Measurements from ENCODE around the gene ANKLE1.

Gene ANKLE1, protein sequence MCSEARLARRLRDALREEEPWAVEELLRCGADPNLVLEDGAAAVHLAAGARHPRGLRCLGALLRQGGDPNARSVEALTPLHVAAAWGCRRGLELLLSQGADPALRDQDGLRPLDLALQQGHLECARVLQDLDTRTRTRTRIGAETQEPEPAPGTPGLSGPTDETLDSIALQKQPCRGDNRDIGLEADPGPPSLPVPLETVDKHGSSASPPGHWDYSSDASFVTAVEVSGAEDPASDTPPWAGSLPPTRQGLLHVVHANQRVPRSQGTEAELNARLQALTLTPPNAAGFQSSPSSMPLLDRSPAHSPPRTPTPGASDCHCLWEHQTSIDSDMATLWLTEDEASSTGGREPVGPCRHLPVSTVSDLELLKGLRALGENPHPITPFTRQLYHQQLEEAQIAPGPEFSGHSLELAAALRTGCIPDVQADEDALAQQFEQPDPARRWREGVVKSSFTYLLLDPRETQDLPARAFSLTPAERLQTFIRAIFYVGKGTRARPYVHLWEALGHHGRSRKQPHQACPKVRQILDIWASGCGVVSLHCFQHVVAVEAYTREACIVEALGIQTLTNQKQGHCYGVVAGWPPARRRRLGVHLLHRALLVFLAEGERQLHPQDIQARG

GRCh38 chr19:17281391-17282304 lies at the start of gene ANKLE1:
TSS of gene ANKLE1 (plus strand) at chr19:17281901. CDS start at chr19:17281921, 20 bp downstream.
- DNase-seq: no peak

DNA sequence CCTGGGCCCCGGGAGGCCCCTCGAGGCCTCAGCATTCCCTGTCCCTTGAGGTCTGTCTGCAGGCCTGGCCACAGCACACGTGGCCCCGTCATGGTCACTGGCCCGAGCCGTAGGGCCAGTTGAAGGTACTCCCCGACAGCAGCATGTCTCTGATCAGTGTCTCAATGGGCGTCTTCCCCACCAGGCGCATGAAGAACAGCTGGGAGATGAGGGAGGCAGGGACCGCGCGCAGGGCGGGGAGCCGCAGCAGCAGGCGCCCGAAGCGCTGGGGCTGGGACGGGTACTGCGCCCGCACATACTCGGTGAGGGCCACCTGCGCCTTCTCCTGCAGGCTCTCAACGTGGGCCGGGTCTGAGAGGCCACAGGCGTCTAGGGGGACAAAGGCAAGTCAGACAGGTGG lies 49.4 kb upstream of the ANKLE1 start:
- no peak for DNase-seq

- peak; percentile 35 for DNase-seq
Measured at GRCh38 chr19:17234911-17235299, 46.8 kb upstream of the ANKLE1 start.

DNA sequence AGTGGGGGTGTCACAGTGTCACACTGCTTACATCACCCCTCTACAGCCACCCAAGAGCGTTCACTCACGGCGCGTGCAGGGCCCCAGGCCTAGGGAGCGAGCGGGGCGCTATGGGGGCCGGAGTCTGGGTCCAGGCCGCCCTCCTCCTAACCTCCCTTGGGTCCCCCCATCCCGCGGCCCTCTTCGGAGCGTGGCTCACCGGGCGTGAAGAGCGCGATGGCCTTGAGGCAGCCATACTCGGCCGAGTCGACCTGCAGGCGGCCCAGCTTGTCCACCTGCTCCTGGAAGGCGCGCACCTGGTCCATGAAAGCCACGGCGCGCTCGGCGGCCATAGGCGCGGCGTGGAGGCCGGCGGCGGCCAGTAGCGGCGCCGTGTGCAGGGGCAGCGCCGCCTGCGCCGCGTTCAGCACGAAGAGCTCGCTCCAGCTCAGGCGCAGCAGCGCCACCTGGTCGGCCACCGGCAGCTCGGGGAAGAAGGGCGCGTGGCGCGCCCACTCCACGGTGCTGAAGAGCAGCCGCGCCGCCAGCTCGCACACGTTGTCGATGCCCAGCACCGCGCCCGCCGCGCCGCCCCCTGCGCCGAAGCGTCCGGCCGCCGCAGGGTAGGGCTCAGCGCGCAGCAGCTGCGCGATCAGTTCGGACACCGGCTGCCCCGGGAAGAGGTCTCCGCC lies 46.3 kb upstream of the ANKLE1 start:
- peak; percentile 61 for DNase-seq

- DNase-seq: peak; percentile 63
Measured at GRCh38 chr19:17235971-17236777, 45.5 kb upstream of the ANKLE1 start.

DNA sequence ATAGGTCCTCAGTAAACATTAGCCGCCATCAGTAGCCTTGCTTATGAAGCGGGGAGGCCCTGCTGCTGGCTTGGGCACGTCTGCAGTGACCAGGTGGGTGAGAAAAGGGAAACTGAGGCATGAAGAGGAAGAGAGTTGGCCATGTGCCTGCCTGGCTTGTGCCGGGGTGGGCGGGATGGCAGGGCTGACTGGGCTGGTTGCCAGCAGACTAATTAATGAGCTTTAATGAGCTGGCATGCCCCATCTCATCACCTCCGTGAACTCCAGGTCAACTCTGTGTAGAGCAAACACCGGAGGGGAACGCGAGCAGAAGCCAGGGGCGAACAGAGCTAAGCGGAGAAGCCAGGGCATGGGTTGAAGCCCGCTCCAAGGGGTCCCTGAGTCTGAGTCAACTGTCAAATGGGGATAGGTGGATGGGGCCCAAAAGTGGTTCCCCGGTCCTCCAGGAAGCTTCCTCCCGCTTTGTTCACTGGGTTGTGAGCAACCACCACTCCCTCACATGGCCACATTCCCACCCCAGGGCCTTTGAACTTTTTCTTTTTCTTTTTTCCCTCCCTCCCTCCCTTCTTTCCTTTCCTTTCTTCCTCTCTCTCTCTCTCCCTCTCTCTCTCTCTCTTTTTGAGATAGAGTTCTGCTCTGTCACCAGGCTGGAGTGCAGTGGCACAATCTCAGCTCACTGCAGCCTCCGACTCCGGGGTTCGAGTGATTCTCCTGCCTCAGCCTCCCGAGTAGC lies 44.7 kb upstream of the ANKLE1 start:
- peak; percentile 10 for DNase-seq

DNA sequence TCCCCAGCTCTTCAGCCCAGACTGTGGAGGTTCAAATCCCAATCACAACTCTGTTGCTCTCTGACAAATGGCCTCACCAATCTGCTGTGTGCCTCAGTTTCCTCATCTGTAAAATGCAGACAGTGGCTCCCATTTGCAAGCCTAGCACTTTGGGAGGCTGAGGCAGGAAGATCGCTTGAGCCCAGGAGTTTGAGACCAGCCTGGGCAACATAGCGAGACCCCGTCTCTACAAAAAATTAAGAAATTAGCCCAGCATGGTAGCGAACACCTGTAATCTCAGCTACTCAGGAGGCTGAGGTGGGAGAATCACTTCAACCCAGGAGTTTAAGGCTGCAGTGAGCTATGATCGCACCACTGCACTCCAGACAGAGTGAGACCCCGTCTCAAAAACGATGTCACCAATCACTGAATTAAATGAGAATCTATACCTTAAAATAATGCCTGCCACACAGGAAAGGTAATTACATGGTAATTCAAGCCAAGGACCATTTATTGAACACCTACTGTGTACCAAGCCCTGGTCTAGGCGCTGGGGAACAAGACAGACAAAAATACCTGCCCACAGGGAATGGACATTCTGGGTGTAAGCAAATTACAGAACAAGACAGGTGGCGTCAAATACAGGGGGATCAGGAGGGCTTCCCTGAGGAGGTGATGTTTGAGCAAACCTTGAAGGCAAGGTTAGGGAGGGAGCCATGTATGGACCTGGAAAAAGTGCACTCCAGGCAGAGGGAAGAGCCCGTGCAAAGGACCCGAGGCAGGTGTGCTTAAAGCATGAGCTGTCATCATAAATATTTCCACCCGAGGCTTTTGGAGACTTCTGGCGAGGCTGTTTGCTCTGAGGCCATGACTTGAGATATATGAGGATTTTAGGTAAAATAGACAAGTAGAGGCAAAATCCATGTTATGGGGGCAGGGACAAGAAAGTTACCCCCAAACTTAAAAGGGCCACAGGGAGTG lies 43.7 kb upstream of the ANKLE1 start:
- no peak for DNase-seq

- DNase-seq: no peak
Measured at GRCh38 chr19:17240062-17240752, 41.5 kb upstream of the ANKLE1 start.

- no peak for DNase-seq
Measured at GRCh38 chr19:17240826-17241399, 40.8 kb upstream of the ANKLE1 start.

- DNase-seq: no peak
Measured at GRCh38 chr19:17242431-17243208, 39.1 kb upstream of the ANKLE1 start.

- DNase-seq: no peak
Measured at GRCh38 chr19:17243211-17243829, 38.4 kb upstream of the ANKLE1 start.

DNA sequence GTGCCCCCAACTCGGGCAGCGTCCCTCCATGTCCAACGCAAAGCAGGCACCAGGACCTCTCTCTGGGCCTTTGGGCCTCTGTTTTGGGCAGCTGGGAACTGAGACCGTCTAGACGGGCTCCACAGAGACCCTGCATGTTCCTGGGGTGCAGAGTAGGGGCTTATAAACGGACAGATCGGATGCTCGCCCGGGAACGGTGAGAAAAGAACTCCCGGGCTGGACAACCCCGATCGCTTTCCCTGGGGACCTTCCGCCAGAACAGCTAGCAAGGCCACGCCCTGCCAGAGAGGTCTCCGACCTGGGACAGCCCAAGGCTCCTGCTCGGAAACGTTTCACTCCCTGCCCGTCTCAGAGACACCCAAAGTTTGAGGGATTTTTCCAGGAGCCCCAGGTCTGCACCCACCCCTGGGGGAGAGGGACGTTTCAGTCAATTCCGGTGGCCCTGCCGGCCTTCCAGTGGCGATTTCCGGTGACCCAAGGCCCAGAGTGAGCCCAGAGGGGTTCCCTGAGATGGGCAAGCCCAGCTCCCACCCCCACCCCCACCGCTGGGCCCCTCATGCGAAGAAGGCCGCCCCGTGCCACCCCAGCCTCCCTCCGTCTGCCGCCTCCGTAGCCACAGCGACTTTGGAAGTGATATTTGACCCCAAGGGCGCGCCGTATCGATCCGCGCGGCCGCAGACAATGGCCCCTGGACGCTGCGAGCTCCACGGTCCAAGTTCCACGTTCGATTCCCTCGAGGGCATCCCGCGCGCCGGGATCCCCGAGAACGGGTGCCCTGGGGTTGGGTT lies 37.7 kb upstream of the ANKLE1 start:
- no peak for DNase-seq

DNA sequence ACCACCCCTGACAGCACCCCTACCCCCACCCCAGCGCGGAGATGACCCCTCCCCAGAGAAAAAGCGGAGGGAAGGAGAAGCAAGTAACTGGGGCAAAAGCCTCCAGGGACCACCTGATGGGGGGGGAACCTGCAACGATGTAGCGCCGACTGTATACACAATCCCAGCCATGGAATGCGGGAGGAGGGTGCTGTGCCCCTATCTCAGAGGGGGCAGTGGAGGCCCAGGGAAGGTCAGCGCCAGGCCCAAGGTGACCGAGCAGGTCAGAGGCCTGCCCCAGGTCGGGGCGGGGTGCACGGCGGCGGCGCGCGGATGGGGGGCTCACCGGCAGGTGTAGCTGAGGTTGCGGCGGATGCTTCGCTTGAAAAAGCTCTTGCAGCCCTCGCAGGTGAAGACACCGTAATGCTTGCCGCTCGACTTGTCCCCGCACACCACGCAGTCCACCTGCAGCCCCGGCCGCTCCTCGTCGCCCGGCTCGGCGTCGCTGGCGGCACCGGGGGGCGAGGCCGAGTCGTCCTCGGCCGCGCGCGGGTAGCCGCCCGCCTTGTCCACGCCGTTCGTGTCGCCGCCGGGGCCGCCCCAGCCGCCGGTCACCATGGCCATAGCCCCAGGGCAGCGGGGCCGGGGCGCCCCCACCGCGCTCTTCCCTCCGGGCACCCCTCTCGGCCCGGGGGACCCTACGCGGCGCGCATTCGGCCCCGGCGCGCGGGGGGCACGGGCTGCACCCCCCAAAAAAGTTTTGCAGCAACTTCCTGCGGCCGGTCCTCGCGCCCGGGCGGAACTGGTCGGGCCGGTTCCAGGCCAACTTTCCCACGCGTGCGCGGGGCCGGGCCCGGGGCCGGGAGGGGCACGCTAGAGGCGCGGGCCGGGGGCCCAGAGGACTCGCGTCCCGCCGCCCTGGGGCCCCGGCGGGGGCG lies 36.8 kb upstream of the ANKLE1 start:
- DNase-seq: no peak

GRCh38 chr19:17245535-17245984 lies 36.1 kb upstream of the ANKLE1 start, which contains the start of gene NR2F6:
TSS of gene NR2F6 (minus strand) at chr19:17245919. CDS start at chr19:17245220, 699 bp downstream.
- no peak for DNase-seq

- DNase-seq: no peak
Measured at GRCh38 chr19:17246681-17247425, 34.8 kb upstream of the ANKLE1 start.
